ENCODE data around the gene NELFCD. TPM values are rescaled to one million over a fixed set of nuclear protein-coding genes. Genes with fewer than 3 reads are reported as not detected.

Gene NELFCD
- total and polyA plus RNA-seq, 4 donors: 31.5 to 93.9 (median 42.4) TPM

- Histone ChIP-seq H3K4me3 (no peak overlapping the region), H3K4me1 (ENCODE audit: control insufficient read depth in 5 of 5, insufficient read depth in 5 of 5, low read length in 5 of 5) (peaks cover 0 to 34% (median 5%) of the 10 kb centered on the region in 5 donors), H3K9ac (ENCODE audit: insufficient read depth in 1 of 2, low read length in 2 of 2) (no peak overlapping the region), H3K9me3 (ENCODE audit: control insufficient read depth in 4 of 4, insufficient read depth in 3 of 4, low read length in 3 of 4) (no peaks in the 10 kb centered on the region), H3K36me3 (ENCODE audit: control insufficient read depth in 4 of 4, insufficient read depth in 4 of 4, low read length in 4 of 4) (no peaks in the 10 kb centered on the region), H3K27me3 (ENCODE audit: control insufficient read depth in 3 of 3, insufficient read depth in 3 of 3, low read length in 2 of 3) (no peaks in the 10 kb centered on the region), H3K27ac (ENCODE audit: low read depth in 1 of 2, low read length in 1 of 2) (no peak overlapping the region)
- TF ChIP-seq CTCF (IDR thresholded peaks at IDR 0.05; ENCODE audit: control extremely low read depth, extremely low read depth): no peak
- ATAC-seq (ENCODE audit: insufficient read depth, low FRiP score) (no peak), DNase-seq (no peak)
- WGBS, 2 donors: 91 to 93% methylated on average over 17 of the region's 17 CpGs
Measured at GRCh38 chr20:59013031-59013951, 32.2 kb downstream of the NELFCD start.

GRCh38 chr20:59013959-59014608 is 33.0 kb downstream of the NELFCD start:
- no peak for ATAC-seq (ENCODE audit: insufficient read depth, low FRiP score)
- 64 to 71% methylated on average over 13 of the region's 13 CpGs for WGBS, 2 donors
- no peak for TF ChIP-seq CTCF (IDR thresholded peaks at IDR 0.05; ENCODE audit: control extremely low read depth, extremely low read depth)

GRCh38 chr20:59014680-59015389 is 33.8 kb downstream of the NELFCD start:
- no peaks in the 10 kb centered on the region for H3K9me3 ChIP-seq (ENCODE audit: control insufficient read depth in 4 of 4, insufficient read depth in 3 of 4, low read length in 3 of 4)

More at GRCh38 chr20:59013959-59014608, 33.0 kb downstream of the NELFCD start:
- DNase-seq: no peak
- Histone ChIP-seq H3K4me3 (no peak overlapping the region), H3K4me1 (ENCODE audit: control insufficient read depth in 5 of 5, insufficient read depth in 5 of 5, low read length in 5 of 5) (peaks cover 0 to 34% (median 5%) of the 10 kb centered on the region in 5 donors), H3K9ac (ENCODE audit: insufficient read depth in 1 of 2, low read length in 2 of 2) (no peak overlapping the region), H3K9me3 (ENCODE audit: control insufficient read depth in 4 of 4, insufficient read depth in 3 of 4, low read length in 3 of 4) (no peaks in the 10 kb centered on the region), H3K27me3 (ENCODE audit: control insufficient read depth in 3 of 3, insufficient read depth in 3 of 3, low read length in 2 of 3) (no peaks in the 10 kb centered on the region), H3K36me3 (ENCODE audit: control insufficient read depth in 4 of 4, insufficient read depth in 4 of 4, low read length in 4 of 4) (no peaks in the 10 kb centered on the region), H3K27ac (ENCODE audit: low read depth in 1 of 2, low read length in 1 of 2) (no peak overlapping the region)

More at GRCh38 chr20:59014680-59015389, 33.8 kb downstream of the NELFCD start:
- Histone ChIP-seq H3K9ac (ENCODE audit: insufficient read depth in 1 of 2, low read length in 2 of 2) (no peak overlapping the region), H3K27me3 (ENCODE audit: control insufficient read depth in 3 of 3, insufficient read depth in 3 of 3, low read length in 2 of 3) (no peaks in the 10 kb centered on the region), H3K27ac (ENCODE audit: low read depth in 1 of 2, low read length in 1 of 2) (no peak overlapping the region), H3K4me1 (ENCODE audit: control insufficient read depth in 5 of 5, insufficient read depth in 5 of 5, low read length in 5 of 5) (peaks cover 0 to 34% (median 5%) of the 10 kb centered on the region in 5 donors), H3K4me3 (no peak overlapping the region), H3K36me3 (ENCODE audit: control insufficient read depth in 4 of 4, insufficient read depth in 4 of 4, low read length in 4 of 4) (no peaks in the 10 kb centered on the region)
- ATAC-seq (ENCODE audit: insufficient read depth, low FRiP score) (no peak), DNase-seq (no peak)
- no peak for TF ChIP-seq CTCF (IDR thresholded peaks at IDR 0.05; ENCODE audit: control extremely low read depth, extremely low read depth)
- 78 to 86% methylated on average over 17 of the region's 17 CpGs for WGBS, 2 donors

Measured in lung (tissue), 12 donors.